H9 (cell line): ENCODE data around the gene ITGA1. TPM values are rescaled to one million over a fixed set of nuclear protein-coding genes. Genes with fewer than 3 reads are reported as not detected.

ENCODE experiments used
- DNase-seq: peaks from one replicate; pipeline ENCODE4 v3.0.0-alpha.2; 2017
- H2AFZ ChIP-seq: one replicate; pipeline ENCODE4 v1.6.1; 2013; ENCODE audit warnings: mild to moderate bottlenecking, low read length, control low read depth, moderate library complexity
- H2AK5ac ChIP-seq: 2 replicates; pipeline ENCODE4 v1.6.1; 2013; ENCODE audit warnings: low read length, control low read depth, mixed read lengths; ENCODE audit not compliant: insufficient read length
- H2BK120ac ChIP-seq: one replicate; pipeline ENCODE4 v1.6.1; 2013; ENCODE audit warnings: low read depth, mild to moderate bottlenecking, low read length, control low read depth, inconsistent platforms; ENCODE audit not compliant: poor library complexity, severe bottlenecking
- H2BK12ac ChIP-seq: 2 replicates; pipeline ENCODE4 v1.6.1; 2013; ENCODE audit warnings: low read length, control low read depth, mixed read lengths, low read depth; ENCODE audit not compliant: insufficient read length
- H2BK15ac ChIP-seq: 2 replicates; pipeline ENCODE4 v1.6.1; 2013; ENCODE audit warnings: low read depth, low read length, control low read depth
- H2BK20ac ChIP-seq: one replicate; pipeline ENCODE4 v1.6.1; 2013; ENCODE audit warnings: low read depth, mild to moderate bottlenecking, low read length, control low read depth, inconsistent platforms; ENCODE audit not compliant: poor library complexity, severe bottlenecking
- H2BK5ac ChIP-seq: 2 replicates; pipeline ENCODE4 v1.6.1; 2013; ENCODE audit warnings: low read length, control low read depth, mixed read lengths; ENCODE audit not compliant: insufficient read length
- H3K14ac ChIP-seq: 2 replicates; pipeline ENCODE4 v1.6.1; 2013; ENCODE audit warnings: low read length, control low read depth; ENCODE audit not compliant: insufficient read depth
- H3K18ac ChIP-seq: 2 replicates; pipeline ENCODE4 v1.6.1; 2013; ENCODE audit warnings: low read depth, mild to moderate bottlenecking, mixed read lengths, low read length, control low read depth; ENCODE audit not compliant: insufficient read length
- H3K23ac ChIP-seq: 2 replicates; pipeline ENCODE4 v1.6.1; 2013; ENCODE audit warnings: low read length, control low read depth, mixed read lengths, low read depth; ENCODE audit not compliant: insufficient read length
- H3K23me2 ChIP-seq: 2 replicates; pipeline ENCODE4 v1.6.1; 2013; ENCODE audit warnings: low read depth, mild to moderate bottlenecking, mixed read lengths, low read length, control low read depth; ENCODE audit not compliant: insufficient read length, poor library complexity, severe bottlenecking
- H3K27ac ChIP-seq: 2 replicates; pipeline ENCODE4 v1.5.1; 2013; ENCODE audit warnings: low read length, control low read depth, mixed read lengths, low read depth; ENCODE audit not compliant: insufficient read length
- H3K27me3 ChIP-seq: 2 replicates; pipeline ENCODE4 v1.6.1; 2013; ENCODE audit warnings: low read length, control low read depth, inconsistent platforms; ENCODE audit not compliant: insufficient read depth
- H3K4ac ChIP-seq: 2 replicates; pipeline ENCODE4 v1.6.1; 2013; ENCODE audit warnings: low read depth, mild to moderate bottlenecking, control low read depth, inconsistent platforms, low read length, moderate library complexity
- H3K4me1 ChIP-seq: 2 replicates; pipeline ENCODE4 v1.6.1; 2013; ENCODE audit warnings: low read length, control low read depth, inconsistent platforms; ENCODE audit not compliant: insufficient read depth
- H3K4me2 ChIP-seq: 2 replicates; pipeline ENCODE4 v1.6.1; 2013; ENCODE audit warnings: low read length, control low read depth, mixed read lengths; ENCODE audit not compliant: insufficient read length, insufficient read depth
- H3K56ac ChIP-seq: 2 replicates; pipeline ENCODE4 v1.6.1; 2013; ENCODE audit warnings: low read depth, mild to moderate bottlenecking, mixed read lengths, low read length, control low read depth; ENCODE audit not compliant: insufficient read length
- H3K79me1 ChIP-seq: 2 replicates; pipeline ENCODE4 v1.6.1; 2013; ENCODE audit warnings: low read depth, mild to moderate bottlenecking, moderate library complexity, low read length, control low read depth, inconsistent platforms; ENCODE audit not compliant: insufficient read depth, poor library complexity, severe bottlenecking
- H3K79me2 ChIP-seq: 2 replicates; pipeline ENCODE4 v1.6.1; 2013; ENCODE audit warnings: low read length, control low read depth, inconsistent platforms; ENCODE audit not compliant: insufficient read depth
- H3K9ac ChIP-seq: 2 replicates; pipeline ENCODE4 v1.6.1; 2013; ENCODE audit warnings: low read length, control low read depth, mixed read lengths; ENCODE audit not compliant: insufficient read length; ENCODE audit errors: extremely low read depth
- H3K9me3 ChIP-seq: one replicate; pipeline ENCODE4 v1.6.1; 2013; ENCODE audit warnings: low read depth, low read length, inconsistent platforms; ENCODE audit not compliant: control insufficient read depth
- H3T11ph ChIP-seq: one replicate; pipeline ENCODE4 v1.6.1; 2013; ENCODE audit warnings: mild to moderate bottlenecking, low read length, control low read depth, inconsistent platforms
- H4K20me1 ChIP-seq: one replicate; pipeline ENCODE4 v1.6.1; 2013; ENCODE audit not compliant: control insufficient read depth, insufficient read length, insufficient read depth
- H4K5ac ChIP-seq: 2 replicates; pipeline ENCODE4 v1.6.1; 2013; ENCODE audit warnings: low read depth, mild to moderate bottlenecking, mixed read lengths, low read length, control low read depth; ENCODE audit not compliant: insufficient read length
- H4K8ac ChIP-seq: replicated peaks from 2 replicates; pipeline ENCODE4 v1.6.1; 2013; ENCODE audit warnings: low read length, control low read depth, mixed read lengths, low read depth; ENCODE audit not compliant: insufficient read length
- H4K91ac ChIP-seq: 2 replicates; pipeline ENCODE4 v1.6.1; 2013; ENCODE audit warnings: low read depth, mild to moderate bottlenecking, moderate library complexity, mixed read lengths, low read length, control low read depth; ENCODE audit not compliant: insufficient read length
- H3K27ac Mint-ChIP-seq, 3 experiments: 2 replicates in 2 of 3; 3 replicates in 1 of 3; pipeline ENCODE4 v1.8.0; 2020 to 2021; ENCODE audit warnings: mixed read lengths in 3 of 3, mild to moderate bottlenecking in 1 of 3, moderate library complexity in 1 of 3
- H3K27me3 Mint-ChIP-seq: 2 replicates; pipeline ENCODE4 v1.8.0; 2021; ENCODE audit warnings: low read depth, mild to moderate bottlenecking, moderate library complexity, mixed read lengths
- H3K36me3 Mint-ChIP-seq, 3 experiments: 2 replicates in 2 of 3; 3 replicates in 1 of 3; pipeline ENCODE4 v1.8.0; 2020 to 2021; ENCODE audit warnings: low read depth in 3 of 3, mixed read lengths in 3 of 3; ENCODE audit not compliant: insufficient read depth in 1 of 3
- H3K4me1 Mint-ChIP-seq, 2 experiments: 2 replicates each; pipeline ENCODE4 v1.8.0; 2020; ENCODE audit warnings: mixed read lengths in 2 of 2
- H3K4me3 Mint-ChIP-seq, 2 experiments: 2 replicates in 1 of 2; 3 replicates in 1 of 2; pipeline ENCODE4 v1.8.0; 2020 to 2021; ENCODE audit warnings: mild to moderate bottlenecking in 2 of 2, mixed read lengths in 2 of 2, moderate library complexity in 1 of 2
- H3K9me3 Mint-ChIP-seq, 2 experiments: 2 replicates in 1 of 2; 3 replicates in 1 of 2; pipeline ENCODE4 v1.8.0; 2020; ENCODE audit warnings: mild to moderate bottlenecking in 2 of 2, mixed read lengths in 2 of 2, moderate library complexity in 1 of 2
- CTCF ChIP-seq: fragments of 200-600 bp; sonication (generic); conservative IDR thresholded peaks from 3 replicates; pipeline ENCODE4 v1.8.0; 2021; ENCODE audit warnings: antibody characterized with exemption, mild to moderate bottlenecking
- WGBS: extraction: QIAGEN DNeasy Blood & Tissue Kit; methylation state at CpG from one replicate; pipeline ENCODE4 v1.1.7; 2013; ENCODE audit warnings: missing lambda C conversion rate, low lambda C conversion rate, mixed read lengths; ENCODE audit not compliant: insufficient read length; ENCODE audit errors: extremely low coverage; 5-methylcytosine and 5-hydroxymethylcytosine counted together
- total RNA-seq: library from RNA; stranded (reverse); gene quantifications from 2 replicates; pipeline ENCODE4 v1.2.1, GENCODE V29; 2021

The ITGA1 gene
- total RNA-seq, 1 experiment from 2014 or later, result 3.9 TPM

GRCh38 chr5:52868417-52868816 lies 80.7 kb downstream of the ITGA1 start:
- no peak overlapping the region for H3K4ac ChIP-seq
- Mint-ChIP-seq H3K27ac (no peak overlapping the region), H3K9me3 (no peaks in the 10 kb centered on the region), H3K4me3 (no peak overlapping the region), H3K4me1 (peaks cover 3 to 6% of the 10 kb centered on the region in 2 experiments; a peak in 3 of 4 replicates), H3K27me3 (no peaks in the 10 kb centered on the region), H3K36me3 (no peaks in the 10 kb centered on the region)
- H3K9ac ChIP-seq, result no peak overlapping the region
- no peak overlapping the region for H2BK15ac ChIP-seq
- H2BK120ac ChIP-seq, result no peak overlapping the region
- no peaks in the 10 kb centered on the region for H3K4me1 ChIP-seq
- no peak overlapping the region for H3T11ph ChIP-seq
- H3K23ac ChIP-seq, result no peak overlapping the region
- H3K56ac ChIP-seq, result no peak overlapping the region
- H3K27me3 ChIP-seq, result no peaks in the 10 kb centered on the region
- no peak overlapping the region for H4K8ac ChIP-seq
- no peak overlapping the region for H3K27ac ChIP-seq
- no peak overlapping the region for H2AK5ac ChIP-seq
- H2BK12ac ChIP-seq, result no peak overlapping the region
- TF ChIP-seq CTCF, result no peak
- H3K9me3 ChIP-seq, result no peaks in the 10 kb centered on the region
- no peak overlapping the region for H3K14ac ChIP-seq
- H2AFZ ChIP-seq, result no peak overlapping the region
- no peaks in the 10 kb centered on the region for H4K20me1 ChIP-seq
- H3K23me2 ChIP-seq, result no peaks in the 10 kb centered on the region
- H3K79me2 ChIP-seq, result no peaks in the 10 kb centered on the region
- no CpG with 5 or more reads among the region's 2 CpGs for WGBS
- no peaks in the 10 kb centered on the region for H3K79me1 ChIP-seq
- H2BK5ac ChIP-seq, result no peak overlapping the region
- H4K91ac ChIP-seq, result no peak overlapping the region
- no peak overlapping the region for H3K18ac ChIP-seq
- DNase-seq, result no peak
- H2BK20ac ChIP-seq, result no peak overlapping the region
- no peak overlapping the region for H3K4me2 ChIP-seq
- no peak overlapping the region for H4K5ac ChIP-seq
